ENCODE measurements around the gene SMG6.

The SMG6 gene

DNA sequence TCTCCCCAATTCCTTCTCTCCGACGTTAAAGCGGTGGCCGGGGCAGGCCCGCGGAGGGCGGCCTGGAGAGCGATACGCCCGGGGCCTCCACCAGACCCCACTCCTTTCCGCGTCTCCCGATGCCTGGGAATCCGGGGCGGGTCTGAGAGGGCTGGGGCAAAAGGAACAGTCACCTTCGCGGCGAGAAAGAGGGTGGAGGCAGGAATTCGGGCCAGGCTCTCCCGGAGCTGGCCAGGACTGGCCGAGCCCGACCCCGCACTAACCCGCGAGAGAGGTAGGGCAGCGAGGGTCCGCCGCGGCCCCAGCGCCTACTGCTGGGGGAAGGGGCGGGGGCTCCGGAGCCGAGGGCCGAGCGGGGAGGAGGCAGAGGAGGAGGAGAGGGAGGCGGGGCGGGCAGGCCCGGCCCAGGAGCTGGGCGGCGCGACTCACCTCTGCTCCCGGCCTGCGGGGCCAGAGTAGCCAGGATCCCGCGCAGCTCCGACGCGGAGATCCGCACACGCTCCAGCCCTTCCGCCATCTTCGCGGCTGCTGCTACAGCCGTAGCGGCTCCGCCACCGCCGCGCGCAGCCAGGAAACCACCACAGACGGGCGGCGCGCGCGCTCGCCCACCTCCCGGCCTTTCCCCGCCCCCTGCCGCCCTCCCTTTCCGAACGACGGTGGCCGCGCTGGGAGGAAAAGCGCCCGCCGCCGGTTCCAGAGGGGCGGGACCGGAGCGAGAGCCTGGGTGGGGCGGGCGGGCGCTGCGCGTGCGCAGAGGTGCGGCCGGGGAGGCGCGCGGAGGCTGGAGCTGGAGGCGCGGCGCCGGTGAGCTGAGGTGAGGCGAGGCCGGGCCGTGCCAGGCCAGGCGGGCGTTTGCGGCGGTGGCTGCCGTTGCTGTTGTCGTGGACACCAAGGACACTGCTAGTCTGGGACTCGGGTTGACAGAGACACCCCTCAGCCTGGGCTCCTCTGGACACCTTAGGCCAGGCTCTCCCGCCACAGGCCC is at the start of gene SMG6, which contains the start of gene SRR:
Gene SMG6 (minus strand): TSS at position 582 of the 985 bp plus-strand sequence. CDS start 65 bp downstream, at position 517.
Gene SRR (plus strand): TSS at position 747 of the 985 bp plus-strand sequence. CDS start 11,611 bp downstream, outside the sequence.
- Histone ChIP-seq H3K27ac (ENCODE audit: low read depth, low read length) (peak within 1 kb of the TSS; percentile 62), H3F3A (ENCODE audit: insufficient read depth) (peaks cover 4% of the 10 kb centered on the region; the same call in 1 of the 2 replicates), H3K4me2 (ENCODE audit: low read depth, low read length, poor library complexity, severe bottlenecking) (peak within 1 kb of the TSS; percentile 82), H3K9ac (ENCODE audit: low read length) (peak within 1 kb of the TSS; percentile 90), H3K27me3 (ENCODE audit: low read length) (no peaks in the 10 kb centered on the region), H3K9me2 (replicated peaks; ENCODE audit: insufficient read depth, low read length) (no peaks in the 10 kb centered on the region), H3K36me3 (ENCODE audit: low read length) (no peaks in the 10 kb centered on the region), H3K79me2 (ENCODE audit: insufficient read depth, low read length) (peaks cover 33% of the 10 kb centered on the region), H3K9me3 (ENCODE audit: insufficient read depth, low read length) (no peaks in the 10 kb centered on the region), H3K4me3 (ENCODE audit: insufficient read depth, low read length, poor library complexity, severe bottlenecking) (peak within 1 kb of the TSS; percentile 92), H4K20me1 (ENCODE audit: low read depth, low read length) (no peaks in the 10 kb centered on the region), H2AFZ (ENCODE audit: low read depth, low read length, severe bottlenecking) (peak within 1 kb of the TSS; percentile 72)
- TF ChIP-seq EZH2phosphoT487 (conservative IDR thresholded peaks at IDR 0.05; ENCODE audit: low read length) (no peak), CTCF (IDR thresholded peaks at IDR 0.05; ENCODE audit: insufficient read depth, low read length, poor library complexity, severe bottlenecking) (no peak)

GRCh38 chr17:2351269-2351668 is 47.7 kb upstream of the SMG6 start:
- Histone ChIP-seq H3K9me3 (ENCODE audit: insufficient read depth, low read length) (no peaks in the 10 kb centered on the region), H3K36me3 (ENCODE audit: low read length) (no peaks in the 10 kb centered on the region), H3K27me3 (ENCODE audit: low read length) (no peaks in the 10 kb centered on the region), H3K9me2 (replicated peaks; ENCODE audit: insufficient read depth, low read length) (no peaks in the 10 kb centered on the region), H3K4me3 (ENCODE audit: insufficient read depth, low read length, poor library complexity, severe bottlenecking) (no peak overlapping the region), H3K4me2 (ENCODE audit: low read depth, low read length, poor library complexity, severe bottlenecking) (no peak overlapping the region), H3K9ac (ENCODE audit: low read length) (no peak overlapping the region), H4K20me1 (ENCODE audit: low read depth, low read length) (no peaks in the 10 kb centered on the region), H3K79me2 (ENCODE audit: insufficient read depth, low read length) (no peaks in the 10 kb centered on the region), H3F3A (ENCODE audit: insufficient read depth) (no peaks in the 10 kb centered on the region), H3K27ac (ENCODE audit: low read depth, low read length) (no peak overlapping the region), H2AFZ (ENCODE audit: low read depth, low read length, severe bottlenecking) (no peak overlapping the region)
- TF ChIP-seq EZH2phosphoT487 (conservative IDR thresholded peaks at IDR 0.05; ENCODE audit: low read length) (no peak), CTCF (IDR thresholded peaks at IDR 0.05; ENCODE audit: insufficient read depth, low read length, poor library complexity, severe bottlenecking) (no peak)

DNA sequence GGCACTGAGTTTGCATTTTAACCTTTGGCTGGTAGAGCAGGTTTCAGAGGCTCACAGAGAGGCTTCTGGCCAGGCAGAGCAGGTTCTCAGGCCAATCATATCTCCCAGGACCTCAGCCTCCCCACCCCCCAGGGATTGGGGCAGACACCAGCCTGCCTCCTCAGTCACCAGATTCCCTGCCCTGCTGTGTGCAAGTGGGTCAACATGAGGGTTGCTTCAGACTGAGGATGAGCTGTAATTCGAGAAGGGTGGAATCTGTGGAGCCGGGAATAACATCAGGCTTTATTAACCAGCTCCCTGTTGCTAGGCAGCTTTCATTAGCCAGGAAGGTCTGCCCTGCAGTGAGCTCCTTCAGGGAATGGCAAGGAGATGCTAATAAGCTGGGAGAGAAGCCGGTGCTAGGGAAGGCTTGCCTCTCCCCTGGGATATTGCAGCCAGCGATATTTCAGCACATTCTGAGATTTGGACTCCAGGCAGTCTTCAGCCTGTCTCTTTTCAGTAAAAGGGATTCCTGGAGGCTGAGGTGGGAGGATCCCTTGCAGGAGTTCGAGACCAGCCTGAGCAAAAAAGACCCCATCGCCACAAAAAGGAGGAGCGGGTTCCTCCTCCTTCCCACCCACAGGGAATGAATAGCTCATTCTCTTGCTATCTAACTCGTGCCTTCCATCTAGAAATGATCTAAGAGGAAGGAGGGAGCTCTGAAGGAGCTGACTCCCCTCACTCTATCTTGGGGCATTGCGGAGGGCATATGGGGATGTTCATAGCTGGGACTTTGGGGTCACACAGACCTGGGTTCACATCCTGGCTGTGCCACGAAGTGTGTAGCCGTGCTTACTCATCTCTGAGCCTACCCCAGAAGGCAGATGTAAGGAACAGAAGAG is 44.5 kb upstream of the SMG6 start:
- H3K27ac ChIP-seq (ENCODE audit: low read depth, low read length) = no peak overlapping the region
- no peak overlapping the region for H3K4me3 ChIP-seq (ENCODE audit: insufficient read depth, low read length, poor library complexity, severe bottlenecking)
- no peaks in the 10 kb centered on the region for H3K79me2 ChIP-seq (ENCODE audit: insufficient read depth, low read length)
- TF ChIP-seq CTCF (IDR thresholded peaks at IDR 0.05; ENCODE audit: insufficient read depth, low read length, poor library complexity, severe bottlenecking) (no peak), EZH2phosphoT487 (conservative IDR thresholded peaks at IDR 0.05; ENCODE audit: low read length) (no peak)
- H3K9me3 ChIP-seq (ENCODE audit: insufficient read depth, low read length) = no peaks in the 10 kb centered on the region
- no peaks in the 10 kb centered on the region for H3K36me3 ChIP-seq (ENCODE audit: low read length)
- no peaks in the 10 kb centered on the region for H3K9me2 ChIP-seq (replicated peaks; ENCODE audit: insufficient read depth, low read length)
- H3K4me2 ChIP-seq (ENCODE audit: low read depth, low read length, poor library complexity, severe bottlenecking) = no peak overlapping the region
- no peaks in the 10 kb centered on the region for H3F3A ChIP-seq (ENCODE audit: insufficient read depth)
- no peaks in the 10 kb centered on the region for H3K27me3 ChIP-seq (ENCODE audit: low read length)
- no peak overlapping the region for H3K9ac ChIP-seq (ENCODE audit: low read length)
- no peak overlapping the region for H2AFZ ChIP-seq (ENCODE audit: low read depth, low read length, severe bottlenecking)
- H4K20me1 ChIP-seq (ENCODE audit: low read depth, low read length) = no peaks in the 10 kb centered on the region
